Fibroblast of the conjunctiva (primary cell): ENCODE results near the gene OXGR1.
A peak's percentile ranks its signal among the peaks of the same experiment; 100 is the strongest.

Experiments
- DNase-seq: peaks from one replicate; pipeline ENCODE4 v3.0.0-alpha.2; 2010; ENCODE audit warnings: low read depth

The OXGR1 gene

DNA sequence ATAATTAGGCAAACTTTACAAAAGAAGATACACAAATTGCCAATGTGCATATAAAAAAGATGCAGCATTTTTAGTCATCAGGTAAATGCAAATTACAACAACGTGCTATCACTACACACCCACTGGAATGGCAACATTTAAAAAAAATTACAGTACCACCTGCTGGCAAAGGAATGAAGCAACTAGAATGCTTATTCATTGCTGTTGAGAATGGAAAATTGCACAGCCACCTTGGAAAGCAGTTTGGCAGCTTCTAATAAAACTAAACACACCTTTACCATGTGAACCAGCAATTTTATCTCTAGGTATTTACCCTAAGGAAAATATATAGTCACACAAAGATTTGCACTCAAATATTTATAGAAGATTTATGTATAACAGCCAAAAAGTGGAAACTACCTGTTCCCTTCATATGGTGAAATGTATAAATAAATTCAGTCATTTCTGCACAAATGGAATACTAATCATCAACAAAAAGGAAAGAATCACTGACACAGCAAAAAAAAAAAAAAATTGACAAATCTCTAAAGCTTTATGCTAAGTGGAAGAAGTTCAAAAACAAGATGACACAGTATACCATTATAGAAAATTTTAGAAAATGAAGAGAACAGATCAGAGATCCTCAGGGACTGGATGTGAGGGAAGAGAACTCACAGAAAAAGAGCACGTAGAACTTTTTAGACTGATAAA, 30.3 kb downstream of the OXGR1 start:
- DNase-seq: no peak

DNA sequence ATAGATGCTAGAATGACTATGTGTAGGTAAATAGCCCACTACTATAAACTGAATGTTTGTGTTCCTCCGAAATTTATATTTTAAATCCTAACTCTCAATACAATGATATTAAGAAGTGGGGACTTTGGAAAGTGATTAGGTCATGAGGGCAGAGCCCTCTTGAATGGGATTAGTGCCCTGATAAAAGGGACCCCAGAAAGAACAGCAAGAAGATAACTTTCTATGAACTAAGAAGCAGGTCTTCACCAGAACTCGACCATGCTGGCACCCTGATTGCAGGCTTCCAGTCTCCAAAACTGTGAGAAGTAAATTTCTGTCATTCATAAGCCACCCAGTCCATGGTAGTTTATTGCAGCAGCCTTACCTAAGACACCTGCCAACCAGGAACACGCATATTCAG, 33.9 kb downstream of the OXGR1 start:
- no peak for DNase-seq

DNA sequence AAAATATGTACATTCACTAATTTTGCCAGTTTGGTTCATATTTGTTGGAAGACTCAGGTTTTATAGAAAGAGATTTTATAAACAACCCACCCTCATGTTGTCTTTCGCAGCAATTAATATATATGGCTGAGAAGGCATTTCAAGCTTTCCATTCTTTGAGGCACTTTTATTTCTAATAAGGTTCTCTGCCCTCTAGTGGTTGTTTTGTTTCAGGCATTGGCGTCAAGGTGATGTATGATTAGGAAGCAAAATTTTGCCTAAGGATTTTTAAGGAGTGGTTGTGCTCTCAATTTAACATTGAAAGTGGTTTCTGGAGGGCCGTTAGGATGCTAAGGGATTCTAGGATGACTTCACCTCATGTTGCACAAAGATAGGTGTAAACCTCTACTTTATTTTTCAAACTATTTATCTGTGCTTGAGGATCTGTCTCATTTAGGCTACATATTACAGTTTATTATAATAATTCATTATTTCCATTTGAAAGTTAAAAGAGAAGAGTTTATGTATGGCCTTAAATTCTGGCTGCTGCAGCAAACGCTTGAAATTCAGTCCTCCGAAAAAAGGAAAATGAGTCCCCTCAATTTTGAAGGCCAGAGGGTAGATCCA, 35.9 kb downstream of the OXGR1 start:
- peak; percentile 13 for DNase-seq

DNA sequence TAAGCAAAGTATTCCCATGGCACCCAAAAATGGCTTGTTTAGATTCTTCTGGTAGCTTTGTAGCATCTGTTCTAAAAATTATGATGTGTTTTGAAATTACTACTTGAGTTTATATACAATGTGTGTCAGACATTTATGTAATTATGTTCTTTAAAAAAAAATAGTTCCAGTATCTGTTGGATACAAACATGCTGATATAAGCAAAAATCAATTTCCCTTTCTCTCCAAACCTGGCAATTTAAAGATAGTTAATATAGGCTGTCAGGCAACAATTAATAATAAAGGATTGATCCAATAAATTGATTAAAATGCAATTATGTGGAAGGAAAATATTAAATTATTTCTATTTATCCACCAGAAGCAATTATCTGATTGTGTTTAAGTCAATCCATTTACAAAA, 41.7 kb downstream of the OXGR1 start:
- no peak for DNase-seq

DNA sequence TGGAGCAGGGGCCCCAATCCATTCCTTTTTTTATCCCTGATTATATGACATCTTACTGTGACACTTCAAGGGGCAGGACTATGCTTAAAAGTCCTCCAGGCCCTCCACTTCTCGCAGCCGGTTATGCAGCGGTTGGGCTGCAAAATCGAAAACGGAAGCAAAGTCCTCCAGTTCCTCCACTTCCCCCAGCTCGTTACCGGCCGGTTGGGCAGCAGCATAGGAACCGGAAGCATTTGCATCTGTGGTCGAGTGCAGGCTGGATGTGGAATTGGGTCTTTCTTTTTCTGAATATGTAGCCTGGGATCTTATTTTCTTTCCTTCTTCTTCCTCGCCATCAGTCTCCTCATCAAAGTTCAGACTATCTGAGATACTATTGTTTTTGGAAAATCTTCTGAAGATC, 46.1 kb downstream of the OXGR1 start:
- DNase-seq: no peak

DNA sequence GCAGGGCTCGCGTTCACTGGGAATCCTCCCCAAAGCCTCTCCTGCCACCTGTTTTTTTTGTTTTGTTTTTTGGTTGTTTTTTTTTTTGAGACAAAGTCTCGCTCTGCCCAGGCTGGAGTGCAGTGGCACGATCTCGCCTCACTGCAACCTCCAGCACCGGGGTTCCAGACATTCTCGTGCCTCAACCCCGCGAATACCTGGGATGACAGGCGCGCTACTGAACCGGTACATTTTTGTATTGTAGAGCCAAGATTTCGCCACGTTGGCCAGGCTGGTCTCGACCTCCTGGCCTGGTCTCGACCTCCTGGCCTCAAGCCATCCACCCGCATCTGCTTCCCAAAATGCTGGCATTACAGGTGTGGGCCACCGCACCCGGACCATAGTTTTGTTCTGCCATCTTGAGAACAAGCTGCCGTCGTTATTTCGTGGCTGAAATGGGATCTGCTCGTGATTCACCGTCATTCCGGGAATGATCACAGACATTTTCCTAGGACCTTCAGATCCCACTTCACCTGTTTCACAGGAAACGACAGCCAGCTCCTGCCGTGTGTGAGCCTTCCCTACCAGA, 46.8 kb downstream of the OXGR1 start:
- no peak for DNase-seq

DNA sequence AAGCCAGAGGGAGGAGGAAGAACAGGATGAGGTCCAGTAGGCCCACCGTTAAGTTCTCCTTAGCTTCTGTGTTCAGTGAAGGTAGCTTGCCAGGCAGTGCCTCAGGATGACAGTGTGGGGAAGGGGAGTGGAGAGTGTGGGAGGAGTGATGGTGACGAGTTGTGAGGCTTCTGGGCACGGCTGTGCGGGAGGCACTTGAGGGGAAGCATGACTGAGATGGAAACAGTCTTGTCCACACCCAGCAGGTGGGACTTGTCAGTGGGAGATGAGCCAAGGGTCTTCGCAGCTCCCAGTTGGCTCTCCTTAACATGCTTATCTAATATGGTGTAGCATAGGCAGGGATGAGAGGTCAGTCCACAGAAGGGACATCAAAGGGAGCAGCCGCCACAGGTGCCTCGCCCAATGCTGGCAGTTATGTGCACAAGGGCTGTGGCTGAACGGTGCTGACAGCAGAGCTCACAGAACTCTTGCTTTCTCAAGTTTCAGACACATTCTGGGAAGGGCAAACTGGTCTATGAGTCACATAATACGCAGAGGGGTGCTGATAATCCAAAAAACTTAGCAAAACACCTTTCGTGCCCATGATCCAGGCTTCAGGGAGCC, 47.5 kb downstream of the OXGR1 start:
- DNase-seq: no peak

DNA sequence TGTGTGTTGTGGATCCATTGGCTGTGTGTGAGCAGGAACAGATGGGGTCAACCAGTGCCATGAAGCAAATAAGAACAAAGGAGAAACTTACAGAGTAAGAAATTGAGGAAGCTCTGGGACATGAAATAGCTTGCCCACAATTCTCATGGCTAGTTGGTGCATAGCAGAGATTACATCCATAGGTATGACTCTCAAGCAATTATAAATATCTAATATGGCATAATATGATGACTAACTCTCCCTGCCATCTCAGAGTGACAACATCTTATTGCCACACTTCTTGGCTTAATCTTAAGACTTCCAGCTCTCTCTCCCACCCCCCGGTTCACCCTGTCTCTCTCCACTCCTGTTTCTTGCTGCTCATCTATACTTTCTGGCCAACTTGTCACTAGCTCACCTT, 53.3 kb downstream of the OXGR1 start:
- no peak for DNase-seq

DNA sequence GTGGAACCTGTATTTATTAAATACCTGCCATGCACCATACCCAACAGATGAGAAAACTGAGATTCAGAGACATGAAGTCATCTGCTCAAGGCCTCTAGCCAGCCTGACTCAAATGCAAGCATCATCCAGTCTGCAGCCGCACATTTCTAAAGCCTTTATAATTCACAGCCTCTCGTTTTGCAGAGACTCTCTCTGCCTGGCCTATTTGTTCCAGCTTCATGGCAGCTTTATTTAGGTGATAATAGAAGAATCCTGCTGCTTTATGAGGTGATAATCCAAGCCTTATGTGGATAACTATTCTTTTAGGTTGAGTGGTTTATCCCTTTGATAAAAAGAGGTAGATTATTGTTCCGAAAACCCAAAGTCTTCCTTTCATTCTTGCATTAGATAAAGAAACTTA, 58.4 kb downstream of the OXGR1 start:
- DNase-seq: no peak
